GM12878 (cell line): Measurements from ENCODE around the gene CLSTN2. TPM values are rescaled to one million over a fixed set of nuclear protein-coding genes. Genes with fewer than 3 reads are reported as not detected.

Experiments used
- CEBPB ChIP-seq, 2 experiments: fragments of 150-350 bp in 1 of 2; IDR thresholded peaks; 2 replicates each; pipeline ENCODE4 v1.6.1; 2012 to 2014; ENCODE audit warnings: low read depth in 2 of 2, low read length in 2 of 2, borderline replicate concordance in 1 of 2, inconsistent platforms in 1 of 2
- CHD2 ChIP-seq: IDR thresholded peaks from 2 replicates; pipeline ENCODE4 v1.6.1; 2011; ENCODE audit warnings: low read depth, low read length, improper control_type of control experiment, borderline replicate concordance
- CREM ChIP-seq: IDR thresholded peaks from 2 replicates; pipeline ENCODE4 v1.6.1; 2014; ENCODE audit warnings: antibody characterized with exemption, low read depth
- FOS ChIP-seq: IDR thresholded peaks from 3 replicates; pipeline ENCODE4 v1.6.1; 2011; ENCODE audit warnings: borderline replicate concordance; ENCODE audit not compliant: insufficient read length; ENCODE audit errors: extremely low read depth
- NR2C1 ChIP-seq: fragments of 450-650 bp; IDR thresholded peaks from 2 replicates; pipeline ENCODE4 v1.6.1; 2017; ENCODE audit warnings: antibody characterized with exemption, mild to moderate bottlenecking, moderate library complexity
- POLR2AphosphoS2 ChIP-seq: IDR thresholded peaks from 2 replicates; pipeline ENCODE4 v1.6.1; 2011; ENCODE audit warnings: low read depth, mild to moderate bottlenecking, low read length, improper control_type of control experiment, moderate library complexity
- ZNF622 ChIP-seq: fragments of 450-650 bp; IDR thresholded peaks from 2 replicates; pipeline ENCODE4 v1.6.1; 2017; ENCODE audit warnings: mild to moderate bottlenecking, inconsistent platforms
- ZSCAN29 ChIP-seq: fragments of 450-650 bp; IDR thresholded peaks from 2 replicates; pipeline ENCODE4 v1.6.1; 2017; ENCODE audit warnings: mild to moderate bottlenecking, moderate library complexity
- polyA plus RNA-seq, 11 experiments: library from polyadenylated mRNA; depleted of rRNA in 4 of 11; unstranded in 6 of 11; stranded (reverse) in 5 of 11; fragments of >200 nt; fragmentation: Nextera tagmentation in 4 of 11; fragmentation: Illumina TruSeq in 1 of 11; extraction: Ambion mirVana in 4 of 11; extraction: Trizol in 1 of 11; gene quantifications; 1 replicate in 1 of 11; 2 replicates in 10 of 11; pipeline versions ENCODE4 v1.2.1 to v1.2.3, GENCODE V29; 2011 to 2016; ENCODE audit warnings: inconsistent platforms in 2 of 11, missing spikeins in 2 of 11, low read depth in 1 of 11
- total RNA-seq, 4 experiments: library from RNA; depleted of rRNA in 3 of 4; stranded (reverse); fragments of >200 nt in 3 of 4; fragmentation: Illumina TruSeq in 1 of 4; extraction: Trizol in 1 of 4; gene quantifications; 2 replicates each; pipeline versions ENCODE4 v1.2.1 to v1.2.3, GENCODE V29; 2013 to 2021
- TF ChIP-seq, protein P1 (sequence below): fragments of 450-650 bp; formaldehyde crosslinking; IDR thresholded peaks from 2 replicates; pipeline ENCODE4 v1.4.0; 2020; ENCODE audit warnings: mild to moderate bottlenecking, moderate library complexity

CLSTN2 gene
- total and polyA plus RNA-seq, 10 of the 15 experiments (the other 5 are each of a cell fraction or from before 2014, with no cell fraction given), result under 0.01 to 0.10 (median under 0.01) TPM; not detected in 5

GRCh38 chr3:140151321-140151720, 216.3 kb downstream of the CLSTN2 start (continued):
- TF ChIP-seq CHD2 (no peak), CREM (no peak), FOS (no peak), NR2C1 (no peak), ZSCAN29 (no peak), CEBPB (IDR thresholded peaks at IDR 0.05; ENCODE audit: borderline replicate concordance in 1 of 2, low read depth in 2 of 2, low read length in 2 of 2) (no peak), ZNF622 (no peak), POLR2AphosphoS2 (no peak)
- TF ChIP-seq, protein P1, sequence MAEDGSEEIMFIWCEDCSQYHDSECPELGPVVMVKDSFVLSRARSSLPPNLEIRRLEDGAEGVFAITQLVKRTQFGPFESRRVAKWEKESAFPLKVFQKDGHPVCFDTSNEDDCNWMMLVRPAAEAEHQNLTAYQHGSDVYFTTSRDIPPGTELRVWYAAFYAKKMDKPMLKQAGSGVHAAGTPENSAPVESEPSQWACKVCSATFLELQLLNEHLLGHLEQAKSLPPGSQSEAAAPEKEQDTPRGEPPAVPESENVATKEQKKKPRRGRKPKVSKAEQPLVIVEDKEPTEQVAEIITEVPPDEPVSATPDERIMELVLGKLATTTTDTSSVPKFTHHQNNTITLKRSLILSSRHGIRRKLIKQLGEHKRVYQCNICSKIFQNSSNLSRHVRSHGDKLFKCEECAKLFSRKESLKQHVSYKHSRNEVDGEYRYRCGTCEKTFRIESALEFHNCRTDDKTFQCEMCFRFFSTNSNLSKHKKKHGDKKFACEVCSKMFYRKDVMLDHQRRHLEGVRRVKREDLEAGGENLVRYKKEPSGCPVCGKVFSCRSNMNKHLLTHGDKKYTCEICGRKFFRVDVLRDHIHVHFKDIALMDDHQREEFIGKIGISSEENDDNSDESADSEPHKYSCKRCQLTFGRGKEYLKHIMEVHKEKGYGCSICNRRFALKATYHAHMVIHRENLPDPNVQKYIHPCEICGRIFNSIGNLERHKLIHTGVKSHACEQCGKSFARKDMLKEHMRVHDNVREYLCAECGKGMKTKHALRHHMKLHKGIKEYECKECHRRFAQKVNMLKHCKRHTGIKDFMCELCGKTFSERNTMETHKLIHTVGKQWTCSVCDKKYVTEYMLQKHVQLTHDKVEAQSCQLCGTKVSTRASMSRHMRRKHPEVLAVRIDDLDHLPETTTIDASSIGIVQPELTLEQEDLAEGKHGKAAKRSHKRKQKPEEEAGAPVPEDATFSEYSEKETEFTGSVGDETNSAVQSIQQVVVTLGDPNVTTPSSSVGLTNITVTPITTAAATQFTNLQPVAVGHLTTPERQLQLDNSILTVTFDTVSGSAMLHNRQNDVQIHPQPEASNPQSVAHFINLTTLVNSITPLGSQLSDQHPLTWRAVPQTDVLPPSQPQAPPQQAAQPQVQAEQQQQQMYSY (CRISPR knock-in tag), result no peak
- TF ChIP-seq, all 136 proteins: peak for 0
